Right lobe of liver (tissue), 6 donors: ENCODE measurements around the gene ALS2CL. TPM values are rescaled to one million over a fixed set of nuclear protein-coding genes. Genes with fewer than 3 reads are reported as not detected.
A peak's percentile ranks its signal among the peaks of the same experiment; 100 is the strongest.

Experiments used
- ATAC-seq, 4 donors: fragments of 200-7000 bp; cut with Tn5 transposase; one replicate each; pipeline ENCODE4 v1.9.1; 2020; ENCODE audit warnings: mild to moderate bottlenecking in 4 of 4, moderate library complexity in 4 of 4
- DNase-seq, 3 donors: peaks; one replicate each; pipeline ENCODE4 v3.0.0-alpha.2; 2020
- H3K27ac ChIP-seq, 3 donors: fragments of 200-600 bp; one replicate each; pipeline ENCODE4 v1.8.0; 2022
- H3K27me3 ChIP-seq, 2 donors: fragments of 200-600 bp; one replicate each; pipeline ENCODE4 v1.8.0; 2022
- H3K36me3 ChIP-seq, 4 donors: fragments of 200-600 bp; sonication (generic) in 1 of 4; one replicate each; pipeline versions ENCODE4 v1.5.1 to v1.8.0; 2017 to 2022; ENCODE audit warnings: control low read depth in 1 of 4
- H3K4me1 ChIP-seq, 4 donors: fragments of 200-600 bp; sonication (generic) in 1 of 4; one replicate each; pipeline versions ENCODE4 v1.5.1 to v1.8.0; 2017 to 2022; ENCODE audit warnings: control low read depth in 1 of 4
- H3K4me3 ChIP-seq, 3 donors: fragments of 200-600 bp; one replicate each; pipeline ENCODE4 v1.8.0; 2022
- H3K9me3 ChIP-seq, 4 donors: fragments of 200-600 bp; sonication (generic) in 1 of 4; one replicate each; pipeline versions ENCODE4 v1.5.1 to v1.8.0; 2017 to 2022; ENCODE audit warnings: control low read depth in 1 of 4
- CTCF ChIP-seq, 4 donors: fragments of 200-600 bp in 3 of 4; fragments of 450-650 bp in 1 of 4; IDR thresholded peaks; one replicate each; pipeline versions ENCODE4 v1.5.1 to v1.8.0; 2016 to 2022; ENCODE audit warnings: antibody characterized with exemption in 4 of 4, mild to moderate bottlenecking in 2 of 4
- POLR2A ChIP-seq: fragments of 450-650 bp; IDR thresholded peaks from one replicate; pipeline ENCODE4 v1.6.1; 2017; ENCODE audit warnings: antibody characterized with exemption, mild to moderate bottlenecking
- WGBS: methylation state at CpG from one replicate; pipeline ENCODE4 v1.1.6; 2018; ENCODE audit warnings: low coverage, low lambda C conversion rate; ENCODE audit not compliant: insufficient coverage; ENCODE audit errors: missing lambda C conversion rate; 5-methylcytosine and 5-hydroxymethylcytosine counted together
- intact Hi-C, 2 donors: fragments of 100-400 bp; cut with DNase I; formaldehyde crosslinking; loops; one replicate each; pipeline versions ENCODE4 v1.11.2 to v1.14.1; 2022
- total RNA-seq, 6 experiments: library from RNA; depleted of rRNA in 2 of 6; stranded (reverse); fragments of >200 nt in 2 of 6; fragmentation: NEBNext Ultra II Directional in 3 of 6; extraction: Animal tissue kit (Norgen Biotek cat#: 25700) in 3 of 6; gene quantifications; one replicate each; pipeline versions ENCODE4 v1.1.0 to v1.2.4, GENCODE V29; 2016 to 2023
- donor health status: DM: no; HTN: yes; CAD: no.
- donor health status: DM: no; HTN: no; CAD: no.
- donor health status: DM: no; HTN: no; CAD: no.
- donor health status: DM: no; HTN: yes; CAD: no.
- donor health status: DM: no; HTN: yes; CAD: no.

Gene ALS2CL
- total RNA-seq, 6 experiments from 2014 or later, result 12.3 to 19.1 (median 15.9) TPM

GRCh38 chr3:46713898-46714552 is 20.5 kb upstream of the ALS2CL start:
- Histone ChIP-seq H3K36me3 (no peaks in the 10 kb centered on the region), H3K27me3 (no peaks in the 10 kb centered on the region), H3K4me1 (no peaks in the 10 kb centered on the region), H3K4me3 (no peak overlapping the region), H3K27ac (no peak overlapping the region), H3K9me3 (no peaks in the 10 kb centered on the region)
- no CpG with 5 or more reads among the region's 22 CpGs for WGBS
- DNase-seq, result peak in 2 of 3 donors; percentile 35 to 40
- TF ChIP-seq POLR2A, result no peak
- intact Hi-C loops, result loop anchor here in 1 of 2 donors (5.0 kb wide), 1 partner anchor 188 kb away; no protein-coding TSS in a partner anchor
- ATAC-seq, result no peak

- ATAC-seq, result no peak
- no peak overlapping the region for H3K4me3 ChIP-seq
- no peaks in the 10 kb centered on the region for H3K4me1 ChIP-seq
- no peaks in the 10 kb centered on the region for H3K27me3 ChIP-seq
- no peak overlapping the region for H3K27ac ChIP-seq
- peak in 2 of 3 donors; percentile 28 to 40 for DNase-seq
- no peaks in the 10 kb centered on the region for H3K36me3 ChIP-seq
- intact Hi-C loops, result loop anchor here in 1 of 2 donors (5.0 kb wide), 1 partner anchor 189 kb away; no protein-coding TSS in a partner anchor
- 66% methylated on average over 7 of the region's 14 CpGs for WGBS
- H3K9me3 ChIP-seq, result no peaks in the 10 kb centered on the region
- no peak for TF ChIP-seq CTCF (IDR thresholded peaks at IDR 0.05)
- TF ChIP-seq POLR2A, result no peak
These were observed 19.8 kb upstream of the ALS2CL start for GRCh38 chr3:46713050-46713897.

GRCh38 chr3:46712191-46713049 is 18.9 kb upstream of the ALS2CL start:
- Histone ChIP-seq H3K36me3 (no peaks in the 10 kb centered on the region), H3K27me3 (no peaks in the 10 kb centered on the region), H3K9me3 (no peaks in the 10 kb centered on the region), H3K4me3 (no peak overlapping the region), H3K27ac (no peak overlapping the region), H3K4me1 (no peaks in the 10 kb centered on the region)
- WGBS, result 81% methylated on average over 9 of the region's 13 CpGs
- intact Hi-C loops, result loop anchor here in 1 of 2 donors (5.0 kb wide), 1 partner anchor 190 kb away; no protein-coding TSS in a partner anchor
- TF ChIP-seq CTCF (IDR thresholded peaks at IDR 0.05), result no peak
- TF ChIP-seq POLR2A, result no peak
- DNase-seq, result peak in 2 of 3 donors; percentile 33 to 38
- no peak for ATAC-seq

GRCh38 chr3:46711760-46712159 is 18.3 kb upstream of the ALS2CL start:
- peak in 1 of 3 donors; percentile 14 for DNase-seq
- H3K36me3 ChIP-seq, result no peaks in the 10 kb centered on the region

More at GRCh38 chr3:46711760-46712159, 18.3 kb upstream of the ALS2CL start:
- Histone ChIP-seq H3K4me1 (no peaks in the 10 kb centered on the region), H3K4me3 (no peak overlapping the region), H3K9me3 (no peaks in the 10 kb centered on the region), H3K27ac (no peak overlapping the region), H3K27me3 (no peaks in the 10 kb centered on the region)
- no peak for TF ChIP-seq CTCF (IDR thresholded peaks at IDR 0.05)
- TF ChIP-seq POLR2A, result no peak
- no CpG with 5 or more reads among the region's 7 CpGs for WGBS
- ATAC-seq, result no peak
- intact Hi-C loops, result loop anchor here in 1 of 2 donors (5.0 kb wide), 1 partner anchor 191 kb away; no protein-coding TSS in a partner anchor
